ENCODE data around the gene MRPS11.

GRCh38 chr15:88477126-88477525 lies 9.6 kb downstream of the MRPS11 start:
- TF ChIP-seq, protein P1, sequence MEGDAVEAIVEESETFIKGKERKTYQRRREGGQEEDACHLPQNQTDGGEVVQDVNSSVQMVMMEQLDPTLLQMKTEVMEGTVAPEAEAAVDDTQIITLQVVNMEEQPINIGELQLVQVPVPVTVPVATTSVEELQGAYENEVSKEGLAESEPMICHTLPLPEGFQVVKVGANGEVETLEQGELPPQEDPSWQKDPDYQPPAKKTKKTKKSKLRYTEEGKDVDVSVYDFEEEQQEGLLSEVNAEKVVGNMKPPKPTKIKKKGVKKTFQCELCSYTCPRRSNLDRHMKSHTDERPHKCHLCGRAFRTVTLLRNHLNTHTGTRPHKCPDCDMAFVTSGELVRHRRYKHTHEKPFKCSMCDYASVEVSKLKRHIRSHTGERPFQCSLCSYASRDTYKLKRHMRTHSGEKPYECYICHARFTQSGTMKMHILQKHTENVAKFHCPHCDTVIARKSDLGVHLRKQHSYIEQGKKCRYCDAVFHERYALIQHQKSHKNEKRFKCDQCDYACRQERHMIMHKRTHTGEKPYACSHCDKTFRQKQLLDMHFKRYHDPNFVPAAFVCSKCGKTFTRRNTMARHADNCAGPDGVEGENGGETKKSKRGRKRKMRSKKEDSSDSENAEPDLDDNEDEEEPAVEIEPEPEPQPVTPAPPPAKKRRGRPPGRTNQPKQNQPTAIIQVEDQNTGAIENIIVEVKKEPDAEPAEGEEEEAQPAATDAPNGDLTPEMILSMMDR (IDR thresholded peaks at IDR 0.05): no peak
- TF ChIP-seq EZH2phosphoT487 (IDR thresholded peaks at IDR 0.05) (no peak), EZH2 (IDR thresholded peaks at IDR 0.05) (no peak)
